ENCODE data around the gene REC114. TPM values are rescaled to one million over a fixed set of nuclear protein-coding genes. Genes with fewer than 3 reads are reported as not detected.

REC114 gene
- total RNA-seq, 1 experiment from 2014 or later: not detected

GRCh38 chr15:73569361-73569760 is 126.4 kb downstream of the REC114 start:
- CTCF ChIA-PET: interaction anchor here (0.9 to 2.2 kb wide), 4 partner anchors 9 to 359 kb away, joined by 4 to 9 read pairs (median 6); no protein-coding TSS in a partner anchor

GRCh38 chr15:73570355-73571032 is 127.5 kb downstream of the REC114 start:
- Mint-ChIP-seq H3K4me3 (no peak overlapping the region), H3K36me3 (peaks cover 56% of the 10 kb centered on the region), H3K27me3 (ENCODE audit: low read depth) (no peaks in the 10 kb centered on the region), H3K9me3 (no peaks in the 10 kb centered on the region), H3K4me1 (no peaks in the 10 kb centered on the region), H3K27ac (no peak overlapping the region; the same call in 1 of the 2 replicates)
- ATAC-seq (no peak), DNase-seq (ENCODE audit: low spot score) (no peak)
- ChIA-PET CTCF (interaction anchor here (1.0 to 1.3 kb wide), 3 partner anchors 10 to 357 kb away, joined by 4 to 6 read pairs (median 4); no protein-coding TSS in a partner anchor), POLR2A (no interaction called here)
- no peak for TF ChIP-seq PREB (CRISPR knock-in tag; IDR thresholded peaks at IDR 0.05; ENCODE audit: borderline replicate concordance)
- no peak for TF ChIP-seq FOXP1 (CRISPR knock-in tag; IDR thresholded peaks at IDR 0.05; ENCODE audit: borderline replicate concordance)
- TF ChIP-seq GABPB1 (CRISPR knock-in tag; IDR thresholded peaks at IDR 0.05): no peak
- no peak for TF ChIP-seq EMX1 (CRISPR knock-in tag; IDR thresholded peaks at IDR 0.05)
- TF ChIP-seq CDX4 (CRISPR knock-in tag; IDR thresholded peaks at IDR 0.05; ENCODE audit: borderline replicate concordance): no peak
- TF ChIP-seq GTF2I (CRISPR knock-in tag; conservative IDR thresholded peaks at IDR 0.05): no peak
- TF ChIP-seq MYBL2 (CRISPR knock-in tag; IDR thresholded peaks at IDR 0.05): no peak
- no peak for TF ChIP-seq ATF3 (CRISPR knock-in tag; conservative IDR thresholded peaks at IDR 0.05)
- TF ChIP-seq ESRRA (CRISPR knock-in tag; IDR thresholded peaks at IDR 0.05; ENCODE audit: borderline replicate concordance): no peak
- no peak for TF ChIP-seq CBFB (CRISPR knock-in tag; IDR thresholded peaks at IDR 0.05; ENCODE audit: low read depth)
- TF ChIP-seq SMAD4 (CRISPR knock-in tag; IDR thresholded peaks at IDR 0.05): no peak
- TF ChIP-seq MLX (CRISPR knock-in tag; IDR thresholded peaks at IDR 0.05): no peak
- no peak for TF ChIP-seq ELF4 (CRISPR knock-in tag; IDR thresholded peaks at IDR 0.05; ENCODE audit: low read depth)
- no peak for TF ChIP-seq SP1 (CRISPR knock-in tag; conservative IDR thresholded peaks at IDR 0.05)

More at GRCh38 chr15:73569361-73569760, 126.4 kb downstream of the REC114 start:
- Mint-ChIP-seq H3K4me3 (no peak overlapping the region), H3K27ac (no peak overlapping the region), H3K4me1 (no peaks in the 10 kb centered on the region), H3K27me3 (ENCODE audit: low read depth) (no peaks in the 10 kb centered on the region), H3K36me3 (peaks cover 56% of the 10 kb centered on the region), H3K9me3 (no peaks in the 10 kb centered on the region)
- POLR2A ChIA-PET: interaction anchor here (0.5 to 1.0 kb wide), 2 partner anchors 19 to 91 kb away, joined by 3 read pairs; no protein-coding TSS in a partner anchor
- DNase-seq (ENCODE audit: low spot score) (no peak), ATAC-seq (no peak; the same call in 1 of the 2 replicates)
- TF ChIP-seq ZSCAN18 (CRISPR knock-in tag; IDR thresholded peaks at IDR 0.05) (no peak), TCF7 (CRISPR knock-in tag; IDR thresholded peaks at IDR 0.05; ENCODE audit: low read depth) (no peak), KAT7 (CRISPR knock-in tag; IDR thresholded peaks at IDR 0.05; ENCODE audit: borderline replicate concordance) (no peak), ZNF219 (CRISPR knock-in tag; IDR thresholded peaks at IDR 0.05; ENCODE audit: borderline replicate concordance) (no peak)
